Measurements from ENCODE around the gene GINS1.

The GINS1 gene

GRCh38 chr20:25364180-25364788 lies 43.2 kb upstream of the GINS1 start:
- Histone ChIP-seq H3K9me3 (replicated peaks; ENCODE audit: insufficient read depth, low read length) (no peaks in the 10 kb centered on the region), H3K4me3 (ENCODE audit: low read length) (no peak overlapping the region), H2AFZ (ENCODE audit: low read length) (no peak overlapping the region), H3K36me3 (replicated peaks; ENCODE audit: insufficient read depth, low read length) (no peaks in the 10 kb centered on the region), H3K9ac (ENCODE audit: low read length) (no peak overlapping the region), H3K4me2 (ENCODE audit: low read depth, low read length) (no peak overlapping the region), H3K4me1 (ENCODE audit: low read length) (no peaks in the 10 kb centered on the region), H3F3A (ENCODE audit: insufficient read depth, low read length) (no peaks in the 10 kb centered on the region), H4K20me1 (ENCODE audit: insufficient read depth, low read length) (peaks cover 1% of the 10 kb centered on the region; the same call in 1 of the 2 replicates), H3K9me2 (replicated peaks; ENCODE audit: insufficient read depth, low read length) (no peaks in the 10 kb centered on the region), H3K27me3 (replicated peaks; ENCODE audit: insufficient read depth, low read length) (no peaks in the 10 kb centered on the region), H3K27ac (ENCODE audit: low read length) (no peak overlapping the region), H3K79me2 (ENCODE audit: low read length) (peaks cover 97% of the 10 kb centered on the region)
- no peak for TF ChIP-seq EZH2phosphoT487 (IDR thresholded peaks at IDR 0.05; ENCODE audit: low read length)
- no peak for TF ChIP-seq CTCF (IDR thresholded peaks at IDR 0.05; ENCODE audit: low read length)
- no peak for TF ChIP-seq EZH2 (optimal IDR thresholded peaks at IDR 0.05; ENCODE audit: low read depth, low read length)
- DNase-seq = no peak

- H3K4me2 ChIP-seq (ENCODE audit: low read depth, low read length) = no peak overlapping the region
- no peaks in the 10 kb centered on the region for H3K36me3 ChIP-seq (replicated peaks; ENCODE audit: insufficient read depth, low read length)
- peaks cover 98% of the 10 kb centered on the region for H3K79me2 ChIP-seq (ENCODE audit: low read length)
- TF ChIP-seq EZH2phosphoT487 (IDR thresholded peaks at IDR 0.05; ENCODE audit: low read length) = no peak
- TF ChIP-seq EZH2 (optimal IDR thresholded peaks at IDR 0.05; ENCODE audit: low read depth, low read length) = no peak
- TF ChIP-seq CTCF (IDR thresholded peaks at IDR 0.05; ENCODE audit: low read length) = no peak
- no peaks in the 10 kb centered on the region for H3K27me3 ChIP-seq (replicated peaks; ENCODE audit: insufficient read depth, low read length)
- peaks cover 4% of the 10 kb centered on the region; the same call in 1 of the 2 replicates for H4K20me1 ChIP-seq (ENCODE audit: insufficient read depth, low read length)
- no peaks in the 10 kb centered on the region for H3K4me1 ChIP-seq (ENCODE audit: low read length)
- no peaks in the 10 kb centered on the region for H3F3A ChIP-seq (ENCODE audit: insufficient read depth, low read length)
- H3K9ac ChIP-seq (ENCODE audit: low read length) = no peak overlapping the region
- no peaks in the 10 kb centered on the region for H3K9me3 ChIP-seq (replicated peaks; ENCODE audit: insufficient read depth, low read length)
- no peak for DNase-seq
- H2AFZ ChIP-seq (ENCODE audit: low read length) = no peak overlapping the region
- H3K9me2 ChIP-seq (replicated peaks; ENCODE audit: insufficient read depth, low read length) = no peaks in the 10 kb centered on the region
- H3K4me3 ChIP-seq (ENCODE audit: low read length) = no peak overlapping the region
- H3K27ac ChIP-seq (ENCODE audit: low read length) = no peak overlapping the region
Observed at GRCh38 chr20:25364879-25365699, 42.4 kb upstream of the GINS1 start.

- H3K79me2 ChIP-seq (ENCODE audit: low read length) = peaks cover 100% of the 10 kb centered on the region
Observed at GRCh38 chr20:25368526-25368925, 38.9 kb upstream of the GINS1 start.

More at GRCh38 chr20:25368526-25368925, 38.9 kb upstream of the GINS1 start:
- H3K36me3 ChIP-seq (replicated peaks; ENCODE audit: insufficient read depth, low read length) = no peaks in the 10 kb centered on the region
- H3K4me2 ChIP-seq (ENCODE audit: low read depth, low read length) = no peak overlapping the region
- no peaks in the 10 kb centered on the region for H3K9me2 ChIP-seq (replicated peaks; ENCODE audit: insufficient read depth, low read length)
- H3F3A ChIP-seq (ENCODE audit: insufficient read depth, low read length) = no peaks in the 10 kb centered on the region
- no peak for TF ChIP-seq EZH2 (optimal IDR thresholded peaks at IDR 0.05; ENCODE audit: low read depth, low read length)
- no peak for TF ChIP-seq EZH2phosphoT487 (IDR thresholded peaks at IDR 0.05; ENCODE audit: low read length)
- TF ChIP-seq CTCF (IDR thresholded peaks at IDR 0.05; ENCODE audit: low read length) = no peak
- H3K9me3 ChIP-seq (replicated peaks; ENCODE audit: insufficient read depth, low read length) = no peaks in the 10 kb centered on the region
- H2AFZ ChIP-seq (ENCODE audit: low read length) = no peak overlapping the region
- no peaks in the 10 kb centered on the region for H3K4me1 ChIP-seq (ENCODE audit: low read length)
- no peaks in the 10 kb centered on the region for H3K27me3 ChIP-seq (replicated peaks; ENCODE audit: insufficient read depth, low read length)
- H3K9ac ChIP-seq (ENCODE audit: low read length) = no peak overlapping the region
- H3K27ac ChIP-seq (ENCODE audit: low read length) = no peak overlapping the region
- no peak overlapping the region for H3K4me3 ChIP-seq (ENCODE audit: low read length)
- peaks cover 9% of the 10 kb centered on the region for H4K20me1 ChIP-seq (ENCODE audit: insufficient read depth, low read length)
- DNase-seq = no peak
